HG03575 (cell line): Measurements from ENCODE around the gene APOBEC3F.
"Not testable (repeated sequence)": the region's sequence is repeated elsewhere in the genome, so short reads cannot be mapped to it uniquely, and the experiment has no call there.

Experiments used
- ATAC-seq: cut with Tn5 transposase; IDR thresholded peaks from one replicate; pipeline ENCODE4 v1.9.1; 2021; ENCODE audit not compliant: unreplicated experiment, insufficient number of reproducible peaks, low FRiP score; ENCODE audit errors: extremely low read depth

Gene APOBEC3F

GRCh38 chr22:39024519-39025308, 15.9 kb upstream of the APOBEC3F start:
- no peak for ATAC-seq

DNA sequence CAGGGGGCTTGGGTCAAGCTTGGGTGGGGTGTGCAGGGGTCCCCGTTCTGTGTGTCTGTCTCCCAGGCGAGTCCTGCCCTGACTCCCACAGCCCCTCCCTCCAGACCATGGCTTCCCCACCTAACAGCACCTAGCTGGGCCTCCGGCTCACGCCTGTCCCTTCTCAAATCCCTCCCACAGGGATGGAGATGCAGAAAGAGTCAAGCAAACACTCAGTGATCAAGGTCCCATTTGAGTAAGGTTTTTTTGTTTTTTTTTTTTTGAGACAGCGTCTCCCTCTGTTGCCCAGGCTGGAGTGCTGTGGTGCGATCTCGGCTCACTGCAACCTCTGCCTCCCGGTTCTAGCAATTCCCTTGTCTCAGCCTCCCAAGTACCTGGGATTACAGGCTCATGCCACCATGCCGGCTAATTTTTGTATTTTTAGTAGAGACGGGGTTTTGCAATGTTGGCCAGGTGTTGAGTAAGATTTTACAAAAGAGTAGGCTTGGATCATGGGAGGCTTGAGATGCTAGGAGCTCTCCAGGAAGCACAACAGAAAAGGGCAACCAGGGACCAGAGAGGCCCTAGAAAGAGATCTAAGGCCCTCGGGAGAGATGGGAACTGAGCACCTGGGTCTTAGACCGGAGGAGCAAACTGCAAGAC, 14.0 kb upstream of the APOBEC3F start:
- no peak for ATAC-seq

DNA sequence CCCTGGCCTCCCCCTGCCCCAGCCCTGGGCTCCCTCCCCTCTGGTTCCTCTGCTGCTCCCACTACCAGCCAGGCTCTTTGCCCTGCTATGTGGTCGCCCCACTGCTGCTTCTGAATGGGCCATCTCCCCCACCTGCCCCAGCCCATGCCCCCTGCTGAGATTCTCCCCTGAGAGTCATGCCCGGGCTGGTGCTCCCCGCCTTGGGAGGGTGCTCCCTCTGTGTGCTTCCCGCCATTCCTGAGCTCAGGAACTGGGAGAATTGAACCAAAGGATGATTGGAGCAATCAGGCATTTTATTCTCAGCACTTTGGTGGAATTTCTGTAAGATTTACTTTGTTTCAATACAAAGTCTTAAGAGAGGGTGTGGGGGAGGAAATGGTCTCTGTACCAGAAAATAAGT, 12.9 kb upstream of the APOBEC3F start:
- ATAC-seq, result no peak

DNA sequence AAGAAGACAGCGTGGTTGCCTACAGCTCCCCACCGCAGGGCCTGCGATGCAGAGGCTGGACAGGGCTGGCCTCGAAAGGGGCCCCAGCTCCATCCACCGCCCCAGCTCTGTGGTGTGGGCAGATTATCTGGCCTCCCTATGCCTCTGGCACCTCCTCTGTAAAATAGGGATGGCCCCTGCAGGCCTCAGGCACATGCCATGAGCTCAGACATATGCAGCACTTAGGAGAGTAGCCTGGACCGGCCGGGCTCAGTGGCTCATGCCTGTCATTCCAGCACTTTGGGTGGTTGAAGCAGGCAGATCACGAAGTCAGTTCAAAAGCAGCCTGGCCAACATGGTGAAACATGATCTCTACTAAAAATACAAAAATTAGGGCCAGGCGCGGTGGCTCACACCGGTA, 12.4 kb upstream of the APOBEC3F start:
- ATAC-seq, result no peak

GRCh38 chr22:39029227-39029626, 11.4 kb upstream of the APOBEC3F start:
- no peak for ATAC-seq

DNA sequence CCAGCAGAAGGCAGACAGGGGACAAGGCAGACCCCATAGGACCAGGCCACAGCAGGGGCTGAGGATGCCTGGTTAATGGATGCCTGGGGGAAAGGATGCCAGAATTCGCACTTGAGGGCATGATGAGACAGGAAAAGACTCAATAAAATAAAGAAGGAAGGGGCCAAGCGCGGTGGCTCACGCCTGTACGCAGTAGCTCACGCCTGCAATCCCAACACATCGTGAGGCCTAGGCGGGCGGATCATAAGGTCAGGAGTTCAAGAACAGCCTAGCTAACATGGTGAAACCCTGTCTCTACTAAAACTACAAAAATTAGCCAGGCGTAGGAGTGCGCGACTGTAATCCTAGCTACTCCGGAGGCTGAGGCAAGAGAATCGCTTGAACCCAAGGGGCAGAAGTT, 10.0 kb upstream of the APOBEC3F start:
- ATAC-seq, result no peak

- ATAC-seq, result not testable (repeated sequence)
These were observed 9.0 kb upstream of the APOBEC3F start for GRCh38 chr22:39031434-39032295.

GRCh38 chr22:39037071-39037470, 3.6 kb upstream of the APOBEC3F start:
- not testable (repeated sequence) for ATAC-seq

DNA sequence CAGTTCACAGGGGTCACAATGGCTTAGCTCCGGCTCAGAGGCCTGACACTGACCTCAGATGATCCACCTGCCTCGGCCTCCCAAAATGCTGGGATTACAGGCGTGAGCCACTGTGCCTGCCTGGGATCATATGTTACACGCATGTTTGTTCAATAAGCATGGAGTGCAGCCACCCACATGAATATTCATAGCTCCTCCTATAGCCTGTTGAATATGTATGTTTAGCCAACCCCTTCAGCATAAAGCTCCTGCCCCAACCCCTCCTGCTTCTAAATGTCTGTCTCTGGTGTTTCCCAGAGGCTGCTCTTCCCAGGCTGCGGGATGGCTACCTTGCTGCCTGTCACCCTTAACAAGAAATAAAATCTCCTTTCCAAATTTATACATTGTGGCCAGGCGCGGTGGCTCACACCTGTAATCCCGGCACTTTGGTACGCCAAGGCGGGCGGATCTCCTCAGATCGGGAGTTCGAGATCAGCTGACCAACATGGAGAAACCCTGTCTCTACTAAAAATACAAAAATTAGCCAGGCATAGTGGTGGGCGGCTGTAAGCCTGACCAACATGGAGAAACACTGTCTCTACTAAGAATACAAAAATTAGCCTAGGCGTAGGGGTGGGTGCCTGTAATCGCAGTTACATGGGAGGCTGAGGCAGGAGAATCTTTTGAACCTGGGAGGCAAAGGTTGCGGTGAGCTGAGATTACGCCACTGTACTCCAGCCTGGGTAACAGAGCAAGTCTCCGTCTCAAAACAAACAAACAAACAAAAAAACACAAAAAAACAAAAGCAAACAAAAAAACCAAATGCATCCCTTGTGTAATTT, 1.1 kb upstream of the APOBEC3F start:
- ATAC-seq, result no peak

GRCh38 chr22:39040155-39040537, 518 bp upstream of the APOBEC3F start:
- ATAC-seq, result not testable (repeated sequence)

DNA sequence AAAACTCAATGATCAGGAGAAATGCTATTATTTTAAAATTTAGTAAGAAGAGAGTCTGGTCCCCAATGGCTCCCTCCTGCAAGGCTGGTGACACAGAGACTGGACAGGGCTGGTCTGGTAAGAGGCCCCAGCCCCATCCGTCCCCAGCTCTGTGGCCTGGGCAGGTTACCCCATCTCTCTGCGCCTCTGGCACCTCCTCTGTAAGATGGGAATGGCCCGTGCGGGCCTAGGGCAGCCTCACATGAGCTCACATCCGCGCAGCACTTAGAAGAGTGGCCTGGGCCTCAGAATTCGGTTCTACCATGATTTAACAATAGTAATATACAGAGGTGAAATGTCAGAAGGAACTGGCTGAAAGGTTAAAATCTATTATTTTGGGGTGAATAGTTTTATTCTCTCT, 1.2 kb downstream of the APOBEC3F start:
- no peak for ATAC-seq

GRCh38 chr22:39043063-39043462, 2.4 kb downstream of the APOBEC3F start:
- not testable (repeated sequence) for ATAC-seq

DNA sequence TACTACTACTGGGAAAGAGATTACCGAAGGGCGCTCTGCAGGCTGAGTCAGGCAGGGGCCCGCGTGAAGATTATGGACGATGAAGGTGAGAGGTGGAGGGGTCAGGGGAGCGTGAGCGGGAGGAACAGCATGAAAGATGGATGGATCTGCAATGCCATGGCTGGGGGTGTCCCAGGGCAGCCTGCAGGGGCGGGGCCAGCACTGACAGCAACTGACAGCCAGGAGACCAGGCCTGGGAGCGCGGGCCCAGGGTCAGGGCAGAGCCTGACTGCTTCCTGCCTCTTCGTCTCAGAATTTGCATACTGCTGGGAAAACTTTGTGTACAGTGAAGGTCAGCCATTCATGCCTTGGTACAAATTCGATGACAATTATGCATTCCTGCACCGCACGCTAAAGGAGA, 4.5 kb downstream of the APOBEC3F start:
- not testable (repeated sequence) for ATAC-seq

- not testable (repeated sequence) for ATAC-seq
These were observed 8.8 kb downstream of the APOBEC3F start for GRCh38 chr22:39049486-39049885.

- not testable (repeated sequence) for ATAC-seq
These were observed 11.3 kb downstream of the APOBEC3F start for GRCh38 chr22:39051844-39052495.

DNA sequence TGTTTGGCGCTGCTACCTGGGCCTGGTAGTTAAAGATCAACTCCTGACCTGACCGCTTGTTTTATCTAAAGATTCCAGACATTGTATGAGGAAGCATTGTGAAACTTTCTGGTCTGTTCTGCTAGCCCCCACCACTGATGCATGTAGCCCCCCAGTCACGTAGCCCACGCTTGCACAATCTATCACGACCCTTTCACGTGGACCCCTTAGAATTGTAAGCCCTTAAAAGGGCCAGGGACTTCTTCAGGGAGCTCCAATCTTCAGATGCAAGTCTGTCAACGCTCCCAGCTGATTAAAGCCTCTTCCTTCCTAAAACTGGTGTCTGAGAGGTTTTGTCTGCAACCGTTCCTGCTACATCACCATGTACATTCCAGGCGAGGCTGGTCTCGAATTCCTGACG, 15.0 kb downstream of the APOBEC3F start:
- no peak for ATAC-seq

- not testable (repeated sequence) for ATAC-seq
These were observed 20.6 kb downstream of the APOBEC3F start for GRCh38 chr22:39061290-39061689.

DNA sequence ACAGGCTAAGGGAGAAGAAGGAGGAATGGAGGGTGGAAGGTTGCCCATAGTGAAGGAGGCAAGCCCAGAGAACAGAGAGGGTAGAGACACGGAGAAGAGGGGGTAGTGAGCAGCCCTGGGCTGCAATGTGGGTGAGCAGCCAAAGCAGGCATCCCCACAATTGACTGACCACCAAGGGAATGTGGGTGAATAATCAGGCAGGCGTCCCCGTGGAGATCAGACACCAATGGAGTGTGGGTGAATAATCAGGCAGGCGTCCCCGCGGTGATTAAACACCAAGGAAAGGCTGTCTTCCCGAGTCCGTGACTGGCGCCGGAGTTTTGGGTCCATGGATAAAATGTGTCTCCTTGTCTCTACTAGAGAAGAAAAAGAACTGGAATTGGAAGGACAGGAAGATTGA, 21.3 kb downstream of the APOBEC3F start:
- ATAC-seq, result not testable (repeated sequence)
